Measurements from ENCODE around the gene RPS3. TPM values are rescaled to one million over a fixed set of nuclear protein-coding genes. Genes with fewer than 3 reads are reported as not detected.

The RPS3 gene
- total and polyA plus RNA-seq, 9 of the 15 experiments (the other 6 are each of a cell fraction or from before 2014, with no cell fraction given) = 2,700 to 5,771 (median 3,679) TPM

DNA sequence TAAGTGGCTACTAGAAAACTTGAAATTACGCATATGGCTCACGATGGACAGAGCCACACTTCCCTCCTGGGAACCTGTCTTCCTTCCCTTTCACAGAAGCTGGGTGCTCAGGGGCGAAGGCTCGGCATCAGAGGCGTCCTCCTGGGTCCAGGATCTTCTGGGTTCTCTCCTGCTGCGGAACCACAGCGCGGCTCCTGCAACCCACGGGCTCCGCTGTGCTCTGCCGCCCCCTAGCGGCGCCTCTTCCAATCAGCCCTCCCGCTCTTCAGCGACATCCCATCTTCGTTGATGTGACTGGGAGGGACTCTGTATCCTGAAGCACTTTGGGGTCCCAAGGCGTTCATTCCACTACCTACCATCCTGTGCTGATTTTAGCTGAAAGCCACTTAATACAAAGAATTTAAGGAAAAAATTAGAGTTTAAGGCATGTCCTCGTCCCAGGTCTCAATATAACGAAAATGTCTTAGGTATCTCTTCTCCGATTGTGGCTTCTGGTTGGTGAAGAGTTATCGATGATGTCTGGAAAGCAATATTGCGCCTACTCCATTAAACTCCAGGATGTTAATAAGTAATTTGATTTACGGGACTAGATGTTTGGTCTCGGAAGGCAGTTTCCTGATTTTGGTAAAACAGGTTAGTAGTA is 14.8 kb upstream of the RPS3 start (continued):
- peak; percentile 71; the same call in 1 of the 2 replicates for TF ChIP-seq XRCC5 (IDR thresholded peaks at IDR 0.05; ENCODE audit: low read depth, low read length)
- TF ChIP-seq ZNF408 (CRISPR knock-in tag; IDR thresholded peaks at IDR 0.05; ENCODE audit: low read depth) = no peak
- TF ChIP-seq, protein P1, sequence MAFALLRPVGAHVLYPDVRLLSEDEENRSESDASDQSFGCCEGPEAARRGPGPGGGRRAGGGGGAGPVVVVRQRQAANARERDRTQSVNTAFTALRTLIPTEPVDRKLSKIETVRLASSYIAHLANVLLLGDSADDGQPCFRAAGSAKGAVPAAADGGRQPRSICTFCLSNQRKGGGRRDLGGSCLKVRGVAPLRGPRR (CRISPR knock-in tag; IDR thresholded peaks at IDR 0.05) = no peak
- TF ChIP-seq, protein P2, sequence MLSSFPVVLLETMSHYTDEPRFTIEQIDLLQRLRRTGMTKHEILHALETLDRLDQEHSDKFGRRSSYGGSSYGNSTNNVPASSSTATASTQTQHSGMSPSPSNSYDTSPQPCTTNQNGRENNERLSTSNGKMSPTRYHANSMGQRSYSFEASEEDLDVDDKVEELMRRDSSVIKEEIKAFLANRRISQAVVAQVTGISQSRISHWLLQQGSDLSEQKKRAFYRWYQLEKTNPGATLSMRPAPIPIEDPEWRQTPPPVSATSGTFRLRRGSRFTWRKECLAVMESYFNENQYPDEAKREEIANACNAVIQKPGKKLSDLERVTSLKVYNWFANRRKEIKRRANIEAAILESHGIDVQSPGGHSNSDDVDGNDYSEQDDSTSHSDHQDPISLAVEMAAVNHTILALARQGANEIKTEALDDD (IDR thresholded peaks at IDR 0.05) = no peak
- no peak for TF ChIP-seq TCFL5 (CRISPR knock-in tag; conservative IDR thresholded peaks at IDR 0.05)
- no peak for TF ChIP-seq MAFG (tag; conservative IDR thresholded peaks at IDR 0.05)
- TF ChIP-seq ZNF79 (CRISPR knock-in tag; IDR thresholded peaks at IDR 0.05; ENCODE audit: low read depth) = no peak
- TF ChIP-seq L3MBTL2 (IDR thresholded peaks at IDR 0.05) = peak; percentile 35; the same call in 1 of the 2 replicates
- TF ChIP-seq CHD4 (IDR thresholded peaks at IDR 0.05; ENCODE audit: insufficient read depth, insufficient replicate concordance, low read depth, low read length, poor library complexity, severe bottlenecking) = no peak
- TF ChIP-seq ZNF764 (CRISPR knock-in tag; IDR thresholded peaks at IDR 0.05; ENCODE audit: low read depth) = no peak
- TF ChIP-seq SRSF7 (optimal IDR thresholded peaks at IDR 0.05; ENCODE audit: low read depth, low read length) = no peak
- TF ChIP-seq, protein P3, sequence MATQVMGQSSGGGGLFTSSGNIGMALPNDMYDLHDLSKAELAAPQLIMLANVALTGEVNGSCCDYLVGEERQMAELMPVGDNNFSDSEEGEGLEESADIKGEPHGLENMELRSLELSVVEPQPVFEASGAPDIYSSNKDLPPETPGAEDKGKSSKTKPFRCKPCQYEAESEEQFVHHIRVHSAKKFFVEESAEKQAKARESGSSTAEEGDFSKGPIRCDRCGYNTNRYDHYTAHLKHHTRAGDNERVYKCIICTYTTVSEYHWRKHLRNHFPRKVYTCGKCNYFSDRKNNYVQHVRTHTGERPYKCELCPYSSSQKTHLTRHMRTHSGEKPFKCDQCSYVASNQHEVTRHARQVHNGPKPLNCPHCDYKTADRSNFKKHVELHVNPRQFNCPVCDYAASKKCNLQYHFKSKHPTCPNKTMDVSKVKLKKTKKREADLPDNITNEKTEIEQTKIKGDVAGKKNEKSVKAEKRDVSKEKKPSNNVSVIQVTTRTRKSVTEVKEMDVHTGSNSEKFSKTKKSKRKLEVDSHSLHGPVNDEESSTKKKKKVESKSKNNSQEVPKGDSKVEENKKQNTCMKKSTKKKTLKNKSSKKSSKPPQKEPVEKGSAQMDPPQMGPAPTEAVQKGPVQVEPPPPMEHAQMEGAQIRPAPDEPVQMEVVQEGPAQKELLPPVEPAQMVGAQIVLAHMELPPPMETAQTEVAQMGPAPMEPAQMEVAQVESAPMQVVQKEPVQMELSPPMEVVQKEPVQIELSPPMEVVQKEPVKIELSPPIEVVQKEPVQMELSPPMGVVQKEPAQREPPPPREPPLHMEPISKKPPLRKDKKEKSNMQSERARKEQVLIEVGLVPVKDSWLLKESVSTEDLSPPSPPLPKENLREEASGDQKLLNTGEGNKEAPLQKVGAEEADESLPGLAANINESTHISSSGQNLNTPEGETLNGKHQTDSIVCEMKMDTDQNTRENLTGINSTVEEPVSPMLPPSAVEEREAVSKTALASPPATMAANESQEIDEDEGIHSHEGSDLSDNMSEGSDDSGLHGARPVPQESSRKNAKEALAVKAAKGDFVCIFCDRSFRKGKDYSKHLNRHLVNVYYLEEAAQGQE (IDR thresholded peaks at IDR 0.05; ENCODE audit: borderline replicate concordance) = peak; percentile 96
- TF ChIP-seq, protein P3 (CRISPR knock-in tag; IDR thresholded peaks at IDR 0.05; ENCODE audit: low read depth) = no peak
- no peak for TF ChIP-seq XRCC3 (IDR thresholded peaks at IDR 0.05)
- TF ChIP-seq ZBED1 (IDR thresholded peaks at IDR 0.05) = no peak
- no peak for TF ChIP-seq RBBP5 (IDR thresholded peaks at IDR 0.05; ENCODE audit: borderline replicate concordance, insufficient read depth, low read length, poor library complexity, severe bottlenecking)
- TF ChIP-seq SMAD4 (CRISPR knock-in tag; conservative IDR thresholded peaks at IDR 0.05) = peak; percentile 38; the same call in 1 of the 2 replicates
- no peak for TF ChIP-seq ASH1L (IDR thresholded peaks at IDR 0.05; ENCODE audit: borderline replicate concordance, low read depth, partially characterized antibody)

Measured in K562 (cell line).